BJ (cell line): ENCODE results near the gene CLEC6A. TPM values are rescaled to one million over a fixed set of nuclear protein-coding genes. Genes with fewer than 3 reads are reported as not detected.
"Not testable (repeated sequence)": the region's sequence is repeated elsewhere in the genome, so short reads cannot be mapped to it uniquely, and the experiment has no call there.

Source experiments
- CTCF ChIA-PET: fragments of 350-600 bp; formaldehyde crosslinking; extraction: SDS; loops from one replicate; lab custom pipeline; 2021; ENCODE audit warnings: antibody characterized with exemption, inconsistent platforms; lab: Yijun Ruan, JAX
- POLR2A ChIA-PET: fragments of 300-600 bp; sonication (Branson Sonifier 250); formaldehyde crosslinking; extraction: SDS; loops from one replicate; lab custom pipeline; 2021; ENCODE audit warnings: antibody characterized with exemption; lab: Charles Lee
- DNase-seq: peaks from one replicate; pipeline ENCODE4 v3.0.0-alpha.2; 2011; ENCODE audit warnings: low read depth
- H3K27me3 ChIP-seq: 2 replicates; pipeline ENCODE4 v1.6.0; 2011; ENCODE audit warnings: low read length; ENCODE audit not compliant: control insufficient read depth, insufficient read depth
- H3K36me3 ChIP-seq: 2 replicates; pipeline ENCODE4 v1.5.1; 2011; ENCODE audit warnings: low read length; ENCODE audit not compliant: control insufficient read depth, insufficient read depth
- H3K4me3 ChIP-seq: 2 replicates; pipeline ENCODE4 v1.5.1; 2011; ENCODE audit warnings: low read depth, mild to moderate bottlenecking, control low read depth, low read length
- polyA plus RNA-seq: library from polyadenylated mRNA; depleted of rRNA; stranded (reverse); fragments of >200 nt; gene quantifications from 2 replicates; pipeline ENCODE4 v1.2.3, GENCODE V29; 2011
- TF ChIP-seq, protein P1 (sequence below): IDR thresholded peaks from 2 replicates; pipeline ENCODE4 v1.5.1; 2011; ENCODE audit warnings: low read depth, mild to moderate bottlenecking, control low read depth, inconsistent platforms, low read length, moderate library complexity; ENCODE audit not compliant: insufficient read depth

The CLEC6A gene
- polyA plus RNA-seq, 1 experiment = not detected

DNA sequence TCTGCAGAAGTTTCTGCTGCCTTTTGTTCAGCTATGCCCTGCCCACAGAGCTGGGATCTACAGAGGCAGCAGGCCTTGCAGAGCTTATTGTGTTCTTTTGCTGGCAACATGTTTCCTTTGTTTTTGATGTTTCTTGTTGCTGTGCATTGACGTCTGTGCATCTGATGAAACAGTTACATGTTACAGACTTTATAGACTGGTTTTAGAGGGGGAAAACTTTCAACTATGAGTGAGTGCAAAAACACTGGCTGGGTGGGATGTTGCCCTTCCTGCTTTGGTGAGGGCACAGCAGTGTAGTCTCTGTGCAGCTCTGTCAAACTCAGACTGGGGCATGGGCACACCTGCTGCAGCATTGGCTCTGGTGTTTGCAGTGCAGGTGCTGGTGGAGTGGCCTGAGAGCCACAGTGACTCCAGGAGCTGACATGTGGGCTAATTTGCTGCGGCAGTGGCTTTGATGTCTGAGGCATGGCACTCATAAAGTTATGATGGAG lies 26.9 kb downstream of the CLEC6A start:
- no peak for DNase-seq
- H3K4me3 ChIP-seq = no peak overlapping the region
- POLR2A ChIA-PET = no interaction called here
- TF ChIP-seq, protein P1, sequence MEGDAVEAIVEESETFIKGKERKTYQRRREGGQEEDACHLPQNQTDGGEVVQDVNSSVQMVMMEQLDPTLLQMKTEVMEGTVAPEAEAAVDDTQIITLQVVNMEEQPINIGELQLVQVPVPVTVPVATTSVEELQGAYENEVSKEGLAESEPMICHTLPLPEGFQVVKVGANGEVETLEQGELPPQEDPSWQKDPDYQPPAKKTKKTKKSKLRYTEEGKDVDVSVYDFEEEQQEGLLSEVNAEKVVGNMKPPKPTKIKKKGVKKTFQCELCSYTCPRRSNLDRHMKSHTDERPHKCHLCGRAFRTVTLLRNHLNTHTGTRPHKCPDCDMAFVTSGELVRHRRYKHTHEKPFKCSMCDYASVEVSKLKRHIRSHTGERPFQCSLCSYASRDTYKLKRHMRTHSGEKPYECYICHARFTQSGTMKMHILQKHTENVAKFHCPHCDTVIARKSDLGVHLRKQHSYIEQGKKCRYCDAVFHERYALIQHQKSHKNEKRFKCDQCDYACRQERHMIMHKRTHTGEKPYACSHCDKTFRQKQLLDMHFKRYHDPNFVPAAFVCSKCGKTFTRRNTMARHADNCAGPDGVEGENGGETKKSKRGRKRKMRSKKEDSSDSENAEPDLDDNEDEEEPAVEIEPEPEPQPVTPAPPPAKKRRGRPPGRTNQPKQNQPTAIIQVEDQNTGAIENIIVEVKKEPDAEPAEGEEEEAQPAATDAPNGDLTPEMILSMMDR = no peak
- no peaks in the 10 kb centered on the region for H3K36me3 ChIP-seq
- CTCF ChIA-PET = no interaction called here
- no peaks in the 10 kb centered on the region for H3K27me3 ChIP-seq

DNA sequence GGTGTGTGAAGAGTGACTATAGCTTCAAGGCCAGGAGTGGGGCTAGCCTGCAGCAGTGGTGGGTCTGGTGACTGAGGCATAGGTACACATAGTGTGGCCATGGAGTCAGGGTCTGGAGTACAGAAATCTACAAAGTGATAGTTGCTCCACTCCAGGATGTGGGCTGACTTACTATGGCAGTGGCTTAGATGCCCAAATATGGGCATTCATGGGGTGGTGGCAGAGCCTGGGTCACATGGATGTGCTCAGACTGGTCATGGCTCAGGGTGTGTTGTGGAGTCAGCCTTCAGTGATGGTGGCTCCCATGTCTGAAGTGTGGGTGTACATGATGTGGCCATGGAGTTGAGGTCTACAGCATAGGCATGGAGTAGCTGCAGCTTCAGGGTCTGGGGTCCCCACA lies 27.3 kb downstream of the CLEC6A start:
- no peak overlapping the region for H3K4me3 ChIP-seq
- ChIA-PET CTCF (no interaction called here), POLR2A (no interaction called here)
- no peaks in the 10 kb centered on the region for H3K36me3 ChIP-seq
- DNase-seq = no peak
- TF ChIP-seq, protein P1 = no peak
- H3K27me3 ChIP-seq = no peaks in the 10 kb centered on the region

DNA sequence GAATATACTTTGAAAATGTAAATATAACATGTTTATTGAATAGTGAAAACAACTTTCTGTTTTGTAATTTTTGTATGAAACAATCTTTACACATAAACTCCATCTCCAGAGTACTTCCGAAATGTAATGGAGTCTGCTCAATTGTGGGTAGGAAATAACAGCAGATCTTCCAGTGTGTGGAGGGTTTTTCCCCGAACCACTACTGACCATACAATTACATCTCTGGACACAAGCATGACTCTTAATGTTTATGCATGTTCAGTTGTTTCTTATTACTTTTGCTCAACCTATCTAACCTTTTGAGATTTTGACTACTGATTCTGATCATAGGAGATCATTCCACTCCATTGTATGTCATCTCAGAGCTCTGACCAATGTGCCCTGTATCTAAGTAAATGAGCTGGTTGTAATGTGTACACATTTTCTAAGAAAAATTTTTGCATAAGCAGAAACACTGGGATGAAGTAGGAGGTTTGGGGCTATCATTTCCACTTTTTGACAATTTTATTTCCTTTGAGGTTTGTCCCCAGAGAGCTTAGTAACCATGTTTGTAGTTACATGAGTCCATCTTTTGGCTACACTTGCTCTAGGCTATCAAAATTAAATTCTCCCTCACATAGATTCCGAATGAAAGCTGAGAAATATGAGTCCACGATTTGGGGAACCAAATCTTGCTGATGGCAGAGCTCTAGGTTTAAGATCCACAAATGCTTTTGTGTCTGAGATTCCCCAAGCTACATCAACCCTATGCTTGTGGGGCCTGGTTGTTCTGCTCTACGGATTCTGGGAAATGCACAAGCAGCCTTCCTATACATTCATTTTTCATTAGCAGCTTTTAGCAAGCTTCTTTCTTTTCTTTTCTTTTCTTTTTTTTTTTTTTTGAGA lies 36.1 kb downstream of the CLEC6A start:
- ChIA-PET POLR2A (no interaction called here), CTCF (interaction anchor here (0.6 kb wide), 1 partner anchor 1331 kb away, joined by 3 read pairs; no protein-coding TSS in a partner anchor)

DNA sequence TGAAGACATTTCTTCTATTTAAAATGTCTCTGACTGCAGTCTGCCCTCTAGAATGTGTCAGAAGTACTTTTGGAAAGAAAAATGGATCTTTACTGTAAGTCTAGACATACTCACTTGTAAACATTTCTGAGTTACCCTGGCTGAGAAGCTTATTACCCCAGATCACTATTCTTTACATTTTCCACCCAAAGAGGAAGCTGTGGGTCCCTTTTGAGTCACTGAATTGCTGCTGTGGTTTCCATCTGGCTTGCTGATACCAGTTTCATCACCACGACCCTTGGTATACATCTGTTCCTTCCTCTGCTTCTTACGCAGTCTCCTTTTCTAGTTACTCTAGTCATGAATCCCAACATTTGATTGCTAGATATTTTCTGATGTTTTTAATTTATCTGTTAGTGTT lies 37.3 kb downstream of the CLEC6A start:
- Histone ChIP-seq H3K36me3 (no peaks in the 10 kb centered on the region), H3K27me3 (no peaks in the 10 kb centered on the region), H3K4me3 (no peak overlapping the region)
- CTCF ChIA-PET = no interaction called here
- POLR2A ChIA-PET = no interaction called here
- TF ChIP-seq, protein P1 = no peak
- no peak for DNase-seq

More for the DNA sequence above, 36.1 kb downstream of the CLEC6A start:
- Histone ChIP-seq H3K36me3 (no peaks in the 10 kb centered on the region), H3K27me3 (no peaks in the 10 kb centered on the region), H3K4me3 (no peak overlapping the region)
- TF ChIP-seq, protein P1 = no peak
- DNase-seq = no peak

DNA sequence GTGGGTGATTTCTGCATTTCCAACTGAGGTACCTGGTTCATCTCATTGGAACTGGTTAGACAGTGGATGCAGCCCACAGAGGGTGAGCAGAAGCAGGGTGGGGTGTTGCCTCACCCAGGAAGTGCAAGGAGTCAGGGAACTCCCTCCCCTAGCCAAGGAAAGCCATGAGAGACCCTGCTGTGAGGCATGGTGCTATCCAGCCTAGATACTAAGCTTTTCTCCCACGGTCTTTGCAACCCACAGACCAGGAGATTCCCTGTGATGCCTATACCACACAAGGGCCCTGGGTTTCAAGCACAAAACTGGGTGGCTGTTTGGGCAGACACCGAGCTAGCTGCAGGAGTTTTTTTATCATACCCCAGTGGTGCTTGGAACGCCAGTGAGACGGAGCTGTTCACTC lies 39.9 kb downstream of the CLEC6A start:
- POLR2A ChIA-PET, CTCF ChIA-PET, DNase-seq, H3K4me3 ChIP-seq, H3K27me3 ChIP-seq, H3K36me3 ChIP-seq: not testable (repeated sequence)

DNA sequence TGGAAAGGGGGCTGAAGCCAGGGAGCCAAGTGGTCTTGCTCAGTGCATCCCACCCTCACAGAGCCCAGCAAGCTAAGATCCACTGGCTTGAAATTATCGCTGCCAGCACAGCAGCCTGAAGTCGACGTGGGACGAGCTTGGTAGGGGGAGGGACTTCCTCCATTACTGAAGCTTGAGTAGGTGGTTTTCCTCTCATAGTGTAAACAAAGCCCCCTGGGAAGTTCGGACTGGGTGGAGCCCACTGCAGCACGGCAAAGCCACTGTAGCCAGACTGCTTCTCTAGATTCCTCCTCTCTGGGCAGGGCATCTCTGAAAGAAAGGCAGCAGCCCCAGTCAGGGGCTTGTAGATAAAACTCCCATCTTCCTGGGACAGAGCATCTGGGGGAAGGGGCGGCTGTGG lies 40.3 kb downstream of the CLEC6A start:
- POLR2A ChIA-PET, H3K4me3 ChIP-seq, CTCF ChIA-PET, H3K27me3 ChIP-seq, DNase-seq, H3K36me3 ChIP-seq: not testable (repeated sequence)
